PFSK-1 (cell line): ENCODE measurements around the gene SDCCAG8.

Experiments
- FOXP2 ChIP-seq: optimal IDR thresholded peaks from 2 replicates; pipeline ENCODE3; 2011; ENCODE audit warnings: borderline replicate concordance, control low read depth, inconsistent platforms; ENCODE audit not compliant: insufficient read depth; ENCODE audit errors: extremely low read length, extremely low read depth
- POLR2AphosphoS5 ChIP-seq: IDR thresholded peaks from 2 replicates; pipeline ENCODE4 v1.6.1; 2012; ENCODE audit warnings: low read depth, mild to moderate bottlenecking, control low read depth, low read length, moderate library complexity
- SIN3A ChIP-seq: IDR thresholded peaks from 2 replicates; pipeline ENCODE4 v1.6.1; 2012; ENCODE audit warnings: mild to moderate bottlenecking, low read length, moderate library complexity, borderline replicate concordance; ENCODE audit not compliant: insufficient read depth
- TAF1 ChIP-seq: IDR thresholded peaks from 2 replicates; pipeline ENCODE4 v1.6.1; 2012; ENCODE audit warnings: low read length, control low read depth, borderline replicate concordance; ENCODE audit not compliant: insufficient read depth
- TF ChIP-seq, protein P1 (sequence below), 2 experiments: IDR thresholded peaks; 2 replicates each; pipeline versions ENCODE4 v1.6.1 to v1.8.0; 2011 to 2012; ENCODE audit warnings: low read depth in 2 of 2, low read length in 2 of 2, control low read depth in 1 of 2, inconsistent platforms in 1 of 2, mild to moderate bottlenecking in 1 of 2, moderate library complexity in 1 of 2; ENCODE audit not compliant: insufficient read depth in 1 of 2

SDCCAG8 gene

GRCh38 chr1:243270097-243270864, 14.4 kb downstream of the SDCCAG8 start:
- no peak for TF ChIP-seq FOXP2
- no peak for TF ChIP-seq TAF1
- TF ChIP-seq, protein P1, sequence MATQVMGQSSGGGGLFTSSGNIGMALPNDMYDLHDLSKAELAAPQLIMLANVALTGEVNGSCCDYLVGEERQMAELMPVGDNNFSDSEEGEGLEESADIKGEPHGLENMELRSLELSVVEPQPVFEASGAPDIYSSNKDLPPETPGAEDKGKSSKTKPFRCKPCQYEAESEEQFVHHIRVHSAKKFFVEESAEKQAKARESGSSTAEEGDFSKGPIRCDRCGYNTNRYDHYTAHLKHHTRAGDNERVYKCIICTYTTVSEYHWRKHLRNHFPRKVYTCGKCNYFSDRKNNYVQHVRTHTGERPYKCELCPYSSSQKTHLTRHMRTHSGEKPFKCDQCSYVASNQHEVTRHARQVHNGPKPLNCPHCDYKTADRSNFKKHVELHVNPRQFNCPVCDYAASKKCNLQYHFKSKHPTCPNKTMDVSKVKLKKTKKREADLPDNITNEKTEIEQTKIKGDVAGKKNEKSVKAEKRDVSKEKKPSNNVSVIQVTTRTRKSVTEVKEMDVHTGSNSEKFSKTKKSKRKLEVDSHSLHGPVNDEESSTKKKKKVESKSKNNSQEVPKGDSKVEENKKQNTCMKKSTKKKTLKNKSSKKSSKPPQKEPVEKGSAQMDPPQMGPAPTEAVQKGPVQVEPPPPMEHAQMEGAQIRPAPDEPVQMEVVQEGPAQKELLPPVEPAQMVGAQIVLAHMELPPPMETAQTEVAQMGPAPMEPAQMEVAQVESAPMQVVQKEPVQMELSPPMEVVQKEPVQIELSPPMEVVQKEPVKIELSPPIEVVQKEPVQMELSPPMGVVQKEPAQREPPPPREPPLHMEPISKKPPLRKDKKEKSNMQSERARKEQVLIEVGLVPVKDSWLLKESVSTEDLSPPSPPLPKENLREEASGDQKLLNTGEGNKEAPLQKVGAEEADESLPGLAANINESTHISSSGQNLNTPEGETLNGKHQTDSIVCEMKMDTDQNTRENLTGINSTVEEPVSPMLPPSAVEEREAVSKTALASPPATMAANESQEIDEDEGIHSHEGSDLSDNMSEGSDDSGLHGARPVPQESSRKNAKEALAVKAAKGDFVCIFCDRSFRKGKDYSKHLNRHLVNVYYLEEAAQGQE (IDR thresholded peaks at IDR 0.05; ENCODE audit: insufficient read depth in 1 of 2, low read depth in 2 of 2, low read length in 2 of 2) = no peak
- TF ChIP-seq POLR2AphosphoS5 = no peak
- TF ChIP-seq SIN3A = no peak

GRCh38 chr1:243271996-243272395, 16.2 kb downstream of the SDCCAG8 start:
- no peak for TF ChIP-seq POLR2AphosphoS5
- TF ChIP-seq FOXP2 = no peak
- no peak for TF ChIP-seq TAF1
- TF ChIP-seq, protein P1 (IDR thresholded peaks at IDR 0.05; ENCODE audit: insufficient read depth in 1 of 2, low read depth in 2 of 2, low read length in 2 of 2) = no peak
- no peak for TF ChIP-seq SIN3A

DNA sequence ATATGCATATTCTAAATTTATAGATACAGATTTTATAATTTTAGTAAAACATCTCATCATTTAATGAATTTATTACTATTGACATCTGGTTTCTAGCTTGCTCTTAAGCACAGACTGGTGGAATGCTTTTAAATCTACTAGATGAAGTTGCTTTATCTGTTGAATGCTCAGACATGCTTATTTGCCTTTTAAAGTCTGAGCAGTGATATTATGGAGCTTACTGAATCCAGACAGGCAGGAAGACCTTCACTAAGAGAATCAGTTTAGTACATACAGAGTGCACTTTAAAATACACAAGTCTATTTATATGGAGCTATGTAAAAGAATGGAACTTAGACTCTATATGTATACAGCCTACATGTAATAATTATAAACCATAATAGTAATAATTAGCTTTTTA, 16.6 kb downstream of the SDCCAG8 start:
- TF ChIP-seq SIN3A = no peak
- TF ChIP-seq POLR2AphosphoS5 = no peak
- TF ChIP-seq FOXP2 = no peak
- TF ChIP-seq, protein P1 (IDR thresholded peaks at IDR 0.05; ENCODE audit: insufficient read depth in 1 of 2, low read depth in 2 of 2, low read length in 2 of 2) = no peak
- no peak for TF ChIP-seq TAF1

DNA sequence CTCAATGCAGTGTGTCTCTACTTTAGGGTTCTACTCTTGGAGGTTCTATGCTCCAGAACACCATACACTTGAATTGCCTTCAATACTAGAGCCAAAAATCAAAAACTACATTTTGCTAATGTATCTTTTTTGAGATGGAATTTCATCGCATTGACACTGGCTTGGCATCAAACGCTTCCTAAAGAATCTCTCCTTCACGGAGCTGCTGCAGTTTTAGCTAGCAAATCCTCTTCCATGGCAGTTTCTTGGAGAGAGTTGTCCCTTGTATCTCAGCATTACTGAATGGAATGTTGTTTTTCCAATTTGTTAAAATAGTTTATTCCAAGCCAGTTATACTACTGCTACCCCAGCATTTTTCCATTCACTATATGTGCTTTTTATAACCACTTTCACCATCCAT, 17.7 kb downstream of the SDCCAG8 start:
- TF ChIP-seq POLR2AphosphoS5 (no peak), TAF1 (no peak), SIN3A (no peak), FOXP2 (no peak)
- TF ChIP-seq, protein P1 (IDR thresholded peaks at IDR 0.05; ENCODE audit: insufficient read depth in 1 of 2, low read depth in 2 of 2, low read length in 2 of 2) = no peak

- no peak for TF ChIP-seq TAF1
Observed at GRCh38 chr1:243273945-243274344, 18.1 kb downstream of the SDCCAG8 start.
